ENCODE results near the gene LCMT1.

- TF ChIP-seq CTCF (conservative IDR thresholded peaks at IDR 0.05 in 1 of 2, IDR thresholded peaks at IDR 0.05 in 1 of 2; ENCODE audit: low read depth in 1 of 2, low read length in 2 of 2) (no peak), EZH2 (IDR thresholded peaks at IDR 0.05; ENCODE audit: low read length, missing control alignments) (no peak)
These were observed 22.2 kb upstream of the LCMT1 start for GRCh38 chr16:25089351-25089750.
